ENCODE data around the gene VWA5B2. TPM values are rescaled to one million over a fixed set of nuclear protein-coding genes. Genes with fewer than 3 reads are reported as not detected.

Gene VWA5B2
- total and polyA plus RNA-seq, 11 donors, result 0.11 TPM; not detected in 10

- DNase-seq (no peak), ATAC-seq (no peak)
- 92 to 96% (median 95%) methylated on average over 18 of the region's 18 CpGs for WGBS, 4 donors
- Histone ChIP-seq H3K9me3 (no peaks in the 10 kb centered on the region), H3K4me1 (peaks cover 0 to 36% (median 24%) of the 10 kb centered on the region in 12 donors), H3K4me3 (peak overlapping the region in 1 of 12 donors; percentile 92), H3K36me3 (peaks cover 11 to 79% (median 71%) of the 10 kb centered on the region in 9 donors), H3K27me3 (no peaks in the 10 kb centered on the region), H3K27ac (peak overlapping the region in 11 of 12 donors; percentile 88 to 96 (median 92))
- intact Hi-C loops (cut with DNase I), result loop anchor here in 8 of 10 donors (1.0 to 10.0 kb wide), 10 partner anchors 7 to 130 kb away; partner anchors contain the start of genes EEF1AKMT4 (in 4 of the 8), EIF2B5 (in 4 of the 8), ALG3 (in 3 of the 8) and EIF4G1 (in 2 of the 8)
- TF ChIP-seq, protein P1, sequence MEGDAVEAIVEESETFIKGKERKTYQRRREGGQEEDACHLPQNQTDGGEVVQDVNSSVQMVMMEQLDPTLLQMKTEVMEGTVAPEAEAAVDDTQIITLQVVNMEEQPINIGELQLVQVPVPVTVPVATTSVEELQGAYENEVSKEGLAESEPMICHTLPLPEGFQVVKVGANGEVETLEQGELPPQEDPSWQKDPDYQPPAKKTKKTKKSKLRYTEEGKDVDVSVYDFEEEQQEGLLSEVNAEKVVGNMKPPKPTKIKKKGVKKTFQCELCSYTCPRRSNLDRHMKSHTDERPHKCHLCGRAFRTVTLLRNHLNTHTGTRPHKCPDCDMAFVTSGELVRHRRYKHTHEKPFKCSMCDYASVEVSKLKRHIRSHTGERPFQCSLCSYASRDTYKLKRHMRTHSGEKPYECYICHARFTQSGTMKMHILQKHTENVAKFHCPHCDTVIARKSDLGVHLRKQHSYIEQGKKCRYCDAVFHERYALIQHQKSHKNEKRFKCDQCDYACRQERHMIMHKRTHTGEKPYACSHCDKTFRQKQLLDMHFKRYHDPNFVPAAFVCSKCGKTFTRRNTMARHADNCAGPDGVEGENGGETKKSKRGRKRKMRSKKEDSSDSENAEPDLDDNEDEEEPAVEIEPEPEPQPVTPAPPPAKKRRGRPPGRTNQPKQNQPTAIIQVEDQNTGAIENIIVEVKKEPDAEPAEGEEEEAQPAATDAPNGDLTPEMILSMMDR (IDR thresholded peaks at IDR 0.05), result no peak
- TF ChIP-seq POLR2A (IDR thresholded peaks at IDR 0.05), result no peak
Observed at GRCh38 chr3:184184546-184185230, 44.7 kb upstream of the VWA5B2 start.

- Histone ChIP-seq H3K9me3 (no peaks in the 10 kb centered on the region), H3K27ac (peak overlapping the region; percentile 52 to 96 (median 92)), H3K4me1 (peaks cover 0 to 33% (median 24%) of the 10 kb centered on the region in 12 donors), H3K27me3 (no peaks in the 10 kb centered on the region), H3K36me3 (peaks cover 11 to 79% (median 70%) of the 10 kb centered on the region in 9 donors), H3K4me3 (peak overlapping the region; percentile 55 to 99 (median 92))
- peak in 1 of 2 donors; percentile 73 for TF ChIP-seq POLR2A (IDR thresholded peaks at IDR 0.05)
- TF ChIP-seq, protein P1 (IDR thresholded peaks at IDR 0.05), result no peak
- intact Hi-C loops (cut with DNase I), result loop anchor here in 8 of 10 donors (1.0 to 10.0 kb wide), 12 partner anchors 8 to 129 kb away; partner anchors contain the start of genes EEF1AKMT4 (in 5 of the 8), EIF2B5 (in 5 of the 8), ALG3 (in 4 of the 8) and EIF4G1 (in 2 of the 8)
- WGBS, 4 donors, result 2 to 4% (median 2%) methylated on average over 22 to 55 of the region's 55 CpGs
- ATAC-seq (peak; percentile 98), DNase-seq (peak; percentile 99 to 100 (median 100))
Observed at GRCh38 chr3:184185461-184186183, 43.8 kb upstream of the VWA5B2 start.

- peak in 4 of 5 donors; percentile 57 to 82 (median 71) for DNase-seq
- WGBS, 4 donors, result 0 to 1% (median 0%) methylated on average over 13 to 45 of the region's 45 CpGs
- no peaks in the 10 kb centered on the region for H3K27me3 ChIP-seq
- H3K4me3 ChIP-seq, result peak within 1 kb of the TSS; percentile 55 to 99 (median 92)
- peaks cover 0 to 33% (median 24%) of the 10 kb centered on the region in 12 donors for H3K4me1 ChIP-seq
- H3K36me3 ChIP-seq, result peaks cover 7 to 79% (median 70%) of the 10 kb centered on the region in 9 donors
- peak in 1 of 2 donors; percentile 11 for TF ChIP-seq POLR2A (IDR thresholded peaks at IDR 0.05)
- TF ChIP-seq, protein P1 (IDR thresholded peaks at IDR 0.05), result no peak
- peak within 1 kb of the TSS; percentile 54 to 96 (median 92) for H3K27ac ChIP-seq
- ATAC-seq, result peak; percentile 16 to 55 (median 38)
- no peaks in the 10 kb centered on the region for H3K9me3 ChIP-seq
- intact Hi-C loops (cut with DNase I), result loop anchor here in 8 of 10 donors (1.0 to 10.0 kb wide), 10 partner anchors 12 to 128 kb away; partner anchors contain the start of genes EIF2B5 (in 5 of the 8), ALG3 (in 4 of the 8), EEF1AKMT4 (in 4 of the 8) and EIF4G1 (in 2 of the 8)
Observed at GRCh38 chr3:184186184-184186901, 43.0 kb upstream of the VWA5B2 start, which contains the start of gene ABCF3. Gene ABCF3 (plus strand): TSS chr3:184186199. CDS start chr3:184186208, 9 bp downstream.
